Activated naive CD8-positive, alpha-beta T cell treated with anti-CD3 and anti-CD28 coated beads for 36 hours (primary cell): ENCODE measurements around the gene MATR3. TPM values are rescaled to one million over a fixed set of nuclear protein-coding genes. Genes with fewer than 3 reads are reported as not detected.

Source experiments
- DNase-seq: peaks from one replicate; pipeline ENCODE4 v3.0.0; 2021
- H3K27ac Mint-ChIP-seq: one replicate; pipeline ENCODE4 v1.8.0; 2022; ENCODE audit warnings: mild to moderate bottlenecking, moderate library complexity, mixed read lengths
- H3K27me3 Mint-ChIP-seq: one replicate; pipeline ENCODE4 v1.8.0; 2022; ENCODE audit warnings: mild to moderate bottlenecking, mixed read lengths
- H3K36me3 Mint-ChIP-seq: one replicate; pipeline ENCODE4 v1.8.0; 2021; ENCODE audit warnings: mild to moderate bottlenecking, mixed read lengths
- H3K4me1 Mint-ChIP-seq: one replicate; pipeline ENCODE4 v1.8.0; 2021; ENCODE audit warnings: mixed read lengths
- H3K4me3 Mint-ChIP-seq: one replicate; pipeline ENCODE4 v1.8.0; 2022; ENCODE audit warnings: mild to moderate bottlenecking, moderate library complexity, mixed read lengths
- H3K9me3 Mint-ChIP-seq: one replicate; pipeline ENCODE4 v1.8.0; 2022; ENCODE audit warnings: mixed read lengths
- total RNA-seq, 2 experiments: library from RNA; stranded (reverse); gene quantifications; one replicate each; pipeline ENCODE4 v1.2.3, GENCODE V29; 2021

MATR3 gene
- total RNA-seq, 2 experiments from 2014 or later: 182 to 208 TPM

DNA sequence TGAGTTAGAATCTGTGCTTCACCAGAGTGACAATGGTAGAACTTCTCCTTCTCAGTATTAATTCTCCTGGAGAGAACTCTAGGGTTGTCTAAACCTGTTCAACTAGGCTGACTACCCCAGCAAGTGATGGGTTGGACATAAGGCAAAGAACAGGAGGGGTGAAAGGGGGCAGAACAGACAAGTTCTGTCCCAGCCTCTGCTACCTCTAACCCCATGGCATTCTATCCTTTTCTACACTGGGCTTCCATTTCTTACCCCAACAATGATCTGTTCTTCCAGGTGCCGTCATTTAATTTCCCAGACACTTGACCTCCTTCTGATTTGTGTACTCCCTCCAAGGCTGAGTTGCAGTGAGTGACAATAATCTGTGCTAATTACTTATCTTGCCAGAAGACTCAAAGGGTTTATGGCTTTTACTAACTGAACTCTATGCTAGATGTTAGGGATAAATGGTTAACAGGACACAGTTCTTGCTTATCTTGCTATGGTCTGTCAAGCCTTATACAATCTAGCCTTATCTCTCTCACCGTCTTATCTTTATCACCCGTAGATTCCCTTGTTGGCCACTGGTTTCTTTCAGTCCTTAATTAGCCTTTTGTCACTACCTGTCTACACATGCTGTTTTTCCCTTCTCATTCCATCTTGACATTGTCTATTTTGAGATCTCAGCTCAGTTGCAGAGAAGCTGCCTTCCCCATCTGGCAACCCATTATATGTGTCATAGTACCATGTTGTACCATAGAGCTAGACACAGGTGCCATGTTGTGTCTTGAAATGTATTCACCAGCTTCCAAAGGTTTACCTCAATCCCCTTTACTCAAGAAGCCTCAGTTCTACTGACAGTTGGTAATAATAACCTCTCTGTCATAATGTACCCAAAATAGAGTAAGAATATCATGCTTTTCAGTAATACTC lies 10.0 kb upstream of the MATR3 start:
- DNase-seq: no peak
- H3K27ac Mint-ChIP-seq: peak overlapping the region; percentile 62
- peaks cover 27% of the 10 kb centered on the region for H3K4me1 Mint-ChIP-seq
- no peaks in the 10 kb centered on the region for H3K9me3 Mint-ChIP-seq
- H3K4me3 Mint-ChIP-seq: no peak overlapping the region
- no peaks in the 10 kb centered on the region for H3K27me3 Mint-ChIP-seq
- peaks cover 72% of the 10 kb centered on the region for H3K36me3 Mint-ChIP-seq

- Mint-ChIP-seq H3K27me3 (no peaks in the 10 kb centered on the region), H3K4me3 (no peak overlapping the region), H3K4me1 (peaks cover 21% of the 10 kb centered on the region), H3K36me3 (peaks cover 66% of the 10 kb centered on the region), H3K27ac (no peak overlapping the region), H3K9me3 (no peaks in the 10 kb centered on the region)
- DNase-seq: no peak
Observed at GRCh38 chr5:139284295-139284694, 9.2 kb upstream of the MATR3 start.

DNA sequence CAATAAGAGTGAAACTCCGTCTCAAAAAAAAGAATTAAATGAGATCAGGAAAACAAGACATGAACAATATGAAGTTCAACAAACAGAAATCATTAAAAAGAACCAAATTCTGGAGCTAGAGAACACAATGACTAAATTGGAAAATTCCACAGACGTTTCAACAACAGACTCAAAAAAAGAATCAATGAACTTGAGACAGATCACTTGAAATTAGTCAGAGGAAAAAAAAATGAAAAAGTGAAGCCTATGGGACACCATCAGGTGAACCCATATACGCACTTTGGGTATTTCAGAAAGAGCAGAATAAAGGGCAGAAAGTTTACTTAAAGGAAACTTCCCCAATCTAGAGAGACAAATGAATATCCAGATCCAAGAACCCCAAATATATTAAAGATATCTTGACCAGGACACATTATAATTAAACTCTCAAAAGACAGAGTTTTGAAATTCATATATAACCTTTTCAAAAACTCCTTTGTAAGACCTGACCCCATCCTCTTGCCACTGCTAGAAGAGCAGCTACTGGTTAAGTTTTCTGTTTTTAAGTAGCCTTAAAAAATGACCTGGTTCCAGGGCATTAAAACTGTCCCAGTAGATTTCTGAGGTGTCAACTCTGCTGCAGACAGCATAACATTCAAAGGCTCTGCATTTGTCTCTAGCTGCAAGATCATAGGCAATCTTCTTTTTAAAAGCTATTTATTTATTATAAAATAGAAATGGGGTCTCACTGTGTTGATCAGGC lies 7.7 kb upstream of the MATR3 start:
- Mint-ChIP-seq H3K27ac (peak overlapping the region; percentile 59), H3K9me3 (no peaks in the 10 kb centered on the region), H3K36me3 (peaks cover 55% of the 10 kb centered on the region), H3K27me3 (no peaks in the 10 kb centered on the region), H3K4me1 (peaks cover 14% of the 10 kb centered on the region), H3K4me3 (no peak overlapping the region)
- no peak for DNase-seq

GRCh38 chr5:139287890-139288635 lies 5.5 kb upstream of the MATR3 start:
- H3K4me3 Mint-ChIP-seq: no peak overlapping the region
- no peak for DNase-seq
- H3K27me3 Mint-ChIP-seq: no peaks in the 10 kb centered on the region
- H3K9me3 Mint-ChIP-seq: no peaks in the 10 kb centered on the region
- H3K36me3 Mint-ChIP-seq: peaks cover 42% of the 10 kb centered on the region
- peak overlapping the region; percentile 52 for H3K27ac Mint-ChIP-seq
- peaks cover 9% of the 10 kb centered on the region for H3K4me1 Mint-ChIP-seq

GRCh38 chr5:139291051-139291450 lies 2.5 kb upstream of the MATR3 start:
- peaks cover 14% of the 10 kb centered on the region for H3K4me1 Mint-ChIP-seq
- no peaks in the 10 kb centered on the region for H3K27me3 Mint-ChIP-seq
- H3K4me3 Mint-ChIP-seq: no peak overlapping the region
- no peaks in the 10 kb centered on the region for H3K9me3 Mint-ChIP-seq
- no peak for DNase-seq
- H3K27ac Mint-ChIP-seq: no peak overlapping the region
- peaks cover 33% of the 10 kb centered on the region for H3K36me3 Mint-ChIP-seq

DNA sequence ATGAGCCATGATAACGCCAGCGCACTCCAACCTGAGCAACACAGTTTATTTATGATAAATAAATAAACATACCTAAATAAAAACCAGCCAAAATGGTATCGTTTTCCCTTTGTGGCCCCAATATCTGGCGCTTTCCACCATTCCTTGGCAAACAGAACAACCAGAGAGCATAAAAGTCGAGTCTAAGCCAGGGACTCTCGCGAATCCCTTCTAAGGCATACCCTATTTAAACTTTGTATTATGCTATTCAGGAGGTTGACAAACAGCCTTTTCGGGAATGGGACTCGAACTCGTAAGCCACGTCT lies 386 bp upstream of the MATR3 start:
- Mint-ChIP-seq H3K9me3 (no peaks in the 10 kb centered on the region), H3K27ac (peak overlapping the region; percentile 98), H3K4me1 (peaks cover 32% of the 10 kb centered on the region), H3K36me3 (peaks cover 40% of the 10 kb centered on the region), H3K4me3 (peak overlapping the region; percentile 97), H3K27me3 (no peaks in the 10 kb centered on the region)
- DNase-seq: no peak

DNA sequence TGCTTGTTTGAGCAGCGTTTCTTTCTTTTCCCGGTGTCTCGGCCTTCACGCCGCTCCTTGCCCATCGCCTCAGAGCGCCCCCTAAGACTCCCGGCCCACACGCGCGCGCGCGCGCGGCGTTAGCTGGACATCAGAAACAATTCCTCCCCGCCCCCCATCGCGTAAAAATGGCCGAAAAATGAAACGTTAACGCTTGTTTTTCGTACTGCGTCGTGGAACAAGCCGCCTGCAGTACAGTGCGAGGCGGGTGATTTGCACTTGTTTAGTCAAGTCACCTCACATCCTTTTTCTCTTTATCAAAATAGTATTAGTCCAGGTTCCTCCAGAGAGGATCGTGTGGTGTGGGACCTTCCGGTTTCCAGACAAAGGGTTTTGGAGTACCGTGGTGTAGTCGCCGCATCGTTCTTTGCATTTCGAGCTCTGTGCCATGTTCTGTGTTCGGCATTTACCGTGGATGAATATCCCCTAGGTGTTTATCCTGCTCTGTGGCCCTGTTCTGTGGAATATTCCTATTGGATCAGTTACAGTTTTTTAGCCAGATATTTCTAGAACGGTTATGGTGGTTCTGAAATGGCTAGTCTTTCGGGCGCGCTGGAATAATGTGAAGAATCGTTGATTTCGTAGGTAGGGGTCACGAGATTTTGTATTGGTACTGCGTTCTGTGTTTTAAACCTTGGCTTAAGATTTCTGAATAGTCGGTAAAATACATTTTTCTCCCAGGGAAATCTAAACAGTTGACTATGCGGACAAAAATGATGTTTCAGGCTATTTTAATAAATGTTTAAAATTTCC lies 1.0 kb downstream of the MATR3 start:
- peak; percentile 54 for DNase-seq
- no peaks in the 10 kb centered on the region for H3K9me3 Mint-ChIP-seq
- H3K27me3 Mint-ChIP-seq: no peaks in the 10 kb centered on the region
- peaks cover 46% of the 10 kb centered on the region for H3K4me1 Mint-ChIP-seq
- H3K27ac Mint-ChIP-seq: peak overlapping the region; percentile 98
- peak overlapping the region; percentile 97 for H3K4me3 Mint-ChIP-seq
- H3K36me3 Mint-ChIP-seq: peaks cover 46% of the 10 kb centered on the region

GRCh38 chr5:139295346-139296057 lies 2.0 kb downstream of the MATR3 start:
- Mint-ChIP-seq H3K27ac (peak overlapping the region; percentile 98), H3K4me1 (peaks cover 53% of the 10 kb centered on the region), H3K9me3 (no peaks in the 10 kb centered on the region), H3K27me3 (no peaks in the 10 kb centered on the region), H3K4me3 (peak overlapping the region; percentile 97), H3K36me3 (peaks cover 48% of the 10 kb centered on the region)
- DNase-seq: no peak

DNA sequence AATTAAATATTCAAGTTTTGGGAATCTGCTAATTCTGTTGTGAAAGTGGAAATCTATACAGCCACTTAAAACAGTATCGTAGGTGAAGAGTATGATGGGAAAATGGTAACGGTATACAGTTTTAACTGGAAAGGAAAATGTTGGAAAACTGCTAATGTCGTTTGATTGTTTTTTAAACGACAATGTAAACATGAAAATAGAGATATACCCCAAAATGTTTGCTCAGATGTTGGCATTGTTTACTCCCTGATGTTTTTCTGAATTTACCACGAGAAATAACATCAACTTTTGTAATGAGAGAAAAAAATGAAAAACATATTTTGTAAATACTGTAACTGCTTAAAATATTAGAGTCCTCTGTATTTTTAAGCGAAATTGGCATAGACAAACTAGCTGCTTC lies 2.7 kb downstream of the MATR3 start:
- H3K9me3 Mint-ChIP-seq: no peaks in the 10 kb centered on the region
- no peak for DNase-seq
- peaks cover 57% of the 10 kb centered on the region for H3K4me1 Mint-ChIP-seq
- H3K27me3 Mint-ChIP-seq: no peaks in the 10 kb centered on the region
- H3K27ac Mint-ChIP-seq: no peak overlapping the region
- H3K4me3 Mint-ChIP-seq: peak overlapping the region; percentile 67
- peaks cover 44% of the 10 kb centered on the region for H3K36me3 Mint-ChIP-seq

DNA sequence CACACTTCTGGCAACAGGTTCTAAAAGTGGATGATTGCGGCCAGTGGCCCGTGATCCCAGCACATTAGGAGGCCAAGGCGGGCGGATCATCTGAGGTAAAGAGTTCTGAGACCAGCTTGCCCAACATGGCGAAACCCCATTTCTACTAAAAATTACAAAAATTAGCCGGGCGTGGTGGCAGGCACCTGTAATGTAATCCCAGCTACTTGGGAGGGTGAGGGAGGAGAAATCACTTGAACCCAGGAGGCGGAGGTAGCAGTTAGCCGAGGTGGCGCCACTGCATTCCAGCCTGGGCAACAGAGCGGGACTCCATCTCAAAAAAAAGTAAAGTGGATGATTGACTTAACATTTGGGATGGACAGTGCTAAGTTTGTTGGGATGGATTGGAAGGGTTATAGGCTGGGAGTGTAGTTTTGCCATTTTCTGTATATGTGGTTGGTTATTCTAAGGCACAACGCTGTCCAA lies 3.4 kb downstream of the MATR3 start:
- DNase-seq: no peak
- Mint-ChIP-seq H3K4me3 (peak overlapping the region; percentile 67), H3K4me1 (peaks cover 64% of the 10 kb centered on the region), H3K36me3 (peaks cover 51% of the 10 kb centered on the region), H3K27ac (peak overlapping the region; percentile 25), H3K9me3 (no peaks in the 10 kb centered on the region), H3K27me3 (no peaks in the 10 kb centered on the region)

DNA sequence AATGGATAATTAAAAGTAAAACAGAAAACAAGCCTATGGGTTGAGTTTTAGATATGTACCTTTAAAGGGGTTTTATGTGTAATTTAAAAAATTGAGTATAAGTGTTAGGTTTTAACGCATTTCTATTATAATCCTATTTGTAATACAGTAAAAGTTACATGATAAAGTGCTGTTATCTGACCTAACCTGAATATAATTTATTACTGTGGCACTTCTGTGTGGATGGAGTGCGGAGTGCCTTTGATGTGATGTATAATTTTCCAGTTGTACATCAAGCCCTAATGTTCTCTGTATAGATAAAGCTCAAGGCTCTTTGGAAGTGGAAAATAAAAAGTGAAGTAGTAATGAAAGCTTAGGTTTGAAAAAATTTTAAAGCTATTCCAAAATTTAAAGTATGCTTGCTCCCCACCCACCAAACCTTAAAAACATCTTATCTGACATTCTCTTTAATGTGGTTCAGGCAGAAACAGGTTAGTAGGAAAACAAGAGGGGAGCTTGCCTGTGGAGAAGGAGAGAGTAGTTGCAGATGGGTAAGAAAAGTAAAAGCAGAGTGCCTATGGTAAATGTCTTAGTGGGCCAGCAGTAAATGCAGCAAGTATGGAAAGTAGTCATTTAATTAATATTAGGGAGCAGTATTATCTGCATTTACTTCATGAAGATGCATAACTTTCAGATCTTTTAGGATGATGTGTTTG lies 4.0 kb downstream of the MATR3 start:
- Mint-ChIP-seq H3K4me3 (peak overlapping the region; percentile 67), H3K27ac (peak overlapping the region; percentile 46), H3K9me3 (no peaks in the 10 kb centered on the region), H3K4me1 (peaks cover 68% of the 10 kb centered on the region), H3K27me3 (no peaks in the 10 kb centered on the region), H3K36me3 (peaks cover 53% of the 10 kb centered on the region)
- DNase-seq: no peak

GRCh38 chr5:139298242-139298641 lies 4.7 kb downstream of the MATR3 start:
- H3K27ac Mint-ChIP-seq: peak overlapping the region; percentile 22
- DNase-seq: no peak
- H3K27me3 Mint-ChIP-seq: no peaks in the 10 kb centered on the region
- H3K9me3 Mint-ChIP-seq: no peaks in the 10 kb centered on the region
- peak overlapping the region; percentile 51 for H3K4me3 Mint-ChIP-seq
- H3K4me1 Mint-ChIP-seq: peaks cover 71% of the 10 kb centered on the region
- H3K36me3 Mint-ChIP-seq: peaks cover 53% of the 10 kb centered on the region

GRCh38 chr5:139299486-139299885 lies 5.9 kb downstream of the MATR3 start:
- H3K9me3 Mint-ChIP-seq: no peaks in the 10 kb centered on the region
- no peaks in the 10 kb centered on the region for H3K27me3 Mint-ChIP-seq
- H3K4me3 Mint-ChIP-seq: peak overlapping the region; percentile 1
- H3K36me3 Mint-ChIP-seq: peaks cover 49% of the 10 kb centered on the region
- H3K4me1 Mint-ChIP-seq: peaks cover 77% of the 10 kb centered on the region
- peak overlapping the region; percentile 22 for H3K27ac Mint-ChIP-seq
- DNase-seq: no peak
